Midbrain (tissue), 1 donor: ENCODE measurements around the gene CLTC.
"Not testable (repeated sequence)": the region's sequence is repeated elsewhere in the genome, so short reads cannot be mapped to it uniquely, and the experiment has no call there.

Experiments used
- DNase-seq: peaks from one replicate; lab custom pipeline; 2025; lab: John Stamatoyannopoulos, UW

The CLTC gene

GRCh38 chr17:59634632-59635541, 15.2 kb downstream of the CLTC start:
- no peak for DNase-seq

GRCh38 chr17:59637611-59638310, 18.1 kb downstream of the CLTC start:
- DNase-seq, result no peak

- no peak for DNase-seq
Measured at GRCh38 chr17:59638553-59638952, 18.9 kb downstream of the CLTC start.

GRCh38 chr17:59641799-59642484, 22.2 kb downstream of the CLTC start:
- no peak for DNase-seq

GRCh38 chr17:59642565-59642964, 22.9 kb downstream of the CLTC start:
- DNase-seq, result no peak

DNA sequence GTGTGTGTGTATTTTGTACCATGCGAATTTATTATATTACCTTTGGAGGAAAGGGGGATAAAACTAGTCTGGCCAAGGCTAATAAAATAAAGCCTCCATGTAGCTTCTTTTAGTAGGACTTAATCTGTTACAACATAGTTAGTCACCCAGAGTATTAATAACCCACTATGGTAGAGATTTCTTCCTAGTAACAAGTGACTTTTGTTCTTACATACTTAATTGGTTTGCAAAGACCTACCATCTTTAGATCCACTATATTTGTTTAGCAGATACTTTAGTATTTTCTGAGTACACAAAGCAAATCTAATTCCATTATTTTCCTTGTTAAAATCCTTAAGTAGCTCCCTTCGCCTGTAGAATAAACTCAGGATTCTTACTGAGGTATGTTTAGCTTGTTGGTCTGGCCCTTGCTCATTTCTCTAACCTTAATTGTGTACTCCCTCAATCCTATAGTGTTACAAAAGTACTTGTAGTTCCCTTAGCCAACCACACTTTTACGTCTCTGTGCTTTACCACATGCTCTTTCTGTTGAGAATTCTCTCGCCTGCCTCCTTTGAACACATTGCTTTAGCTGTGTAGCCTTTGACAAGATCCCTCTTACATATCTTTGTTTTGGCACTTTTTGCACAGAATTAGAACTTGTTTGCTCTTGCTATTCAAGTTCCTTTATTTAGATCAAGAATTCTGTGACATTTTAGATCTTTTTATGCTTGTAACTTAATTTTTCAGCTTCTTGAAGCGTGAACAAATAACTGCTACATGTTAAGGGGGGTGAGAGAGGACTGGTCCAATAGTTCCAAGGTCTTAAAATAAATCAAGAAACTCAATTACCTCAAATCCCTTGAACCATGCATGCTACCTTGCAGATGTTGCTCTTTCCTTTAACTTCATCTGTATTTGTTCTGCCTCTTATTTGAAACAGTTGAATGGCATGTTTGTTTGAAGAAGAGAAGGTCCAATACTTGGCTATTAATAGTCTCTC, 23.8 kb downstream of the CLTC start:
- no peak for DNase-seq

DNA sequence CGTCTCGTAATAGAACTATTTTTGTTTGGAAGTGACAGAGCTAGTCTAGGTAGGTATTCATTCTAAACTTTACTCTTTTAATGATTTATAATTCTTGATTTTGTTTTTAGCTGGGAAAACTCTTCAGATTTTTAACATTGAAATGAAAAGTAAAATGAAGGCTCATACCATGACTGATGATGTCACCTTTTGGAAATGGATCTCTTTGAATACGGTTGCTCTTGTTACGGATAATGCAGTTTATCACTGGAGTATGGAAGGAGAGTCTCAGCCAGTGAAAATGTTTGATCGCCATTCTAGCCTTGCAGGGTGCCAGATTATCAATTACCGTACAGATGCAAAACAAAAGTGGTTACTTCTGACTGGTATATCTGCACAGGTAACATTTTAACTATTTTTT, 27.6 kb downstream of the CLTC start:
- no peak for DNase-seq

DNA sequence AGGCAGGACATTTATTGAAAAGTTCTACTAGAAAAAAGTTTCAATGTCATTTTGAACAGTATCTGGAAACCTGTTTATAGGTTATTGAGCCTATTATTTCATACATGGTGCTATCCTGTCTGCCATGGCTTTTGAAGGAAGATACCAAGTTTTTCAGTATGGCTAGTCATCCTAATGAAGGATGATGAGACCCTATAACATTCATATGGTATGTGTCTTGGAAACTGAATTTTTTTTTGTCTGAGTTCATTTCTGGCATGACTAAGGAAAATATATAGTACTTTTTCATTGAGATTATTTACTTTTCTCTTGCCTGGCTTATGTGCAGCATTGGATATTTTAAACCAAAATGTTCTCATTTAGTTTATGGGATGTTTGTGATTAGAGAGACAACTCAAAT, 30.2 kb downstream of the CLTC start:
- DNase-seq, result no peak

DNA sequence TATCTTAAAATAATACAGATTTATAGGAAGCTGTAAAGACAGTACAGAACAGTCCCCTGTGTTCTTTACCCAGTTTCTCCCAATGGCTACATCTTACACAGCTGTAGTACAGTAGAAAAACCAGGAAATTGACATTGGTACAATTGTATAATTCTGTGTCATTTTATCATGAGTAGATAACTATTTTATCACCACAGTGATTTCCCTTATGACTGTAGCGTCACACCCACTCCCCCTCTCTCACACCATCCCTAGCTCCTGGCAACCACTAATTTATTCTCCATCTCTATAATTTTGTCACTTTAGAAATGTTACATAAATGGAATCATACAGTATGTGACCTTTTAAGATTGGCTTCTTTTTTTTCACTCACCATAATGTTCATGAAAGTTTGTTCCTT, 30.9 kb downstream of the CLTC start:
- no peak for DNase-seq

GRCh38 chr17:59651346-59651745, 31.7 kb downstream of the CLTC start:
- no peak for DNase-seq

DNA sequence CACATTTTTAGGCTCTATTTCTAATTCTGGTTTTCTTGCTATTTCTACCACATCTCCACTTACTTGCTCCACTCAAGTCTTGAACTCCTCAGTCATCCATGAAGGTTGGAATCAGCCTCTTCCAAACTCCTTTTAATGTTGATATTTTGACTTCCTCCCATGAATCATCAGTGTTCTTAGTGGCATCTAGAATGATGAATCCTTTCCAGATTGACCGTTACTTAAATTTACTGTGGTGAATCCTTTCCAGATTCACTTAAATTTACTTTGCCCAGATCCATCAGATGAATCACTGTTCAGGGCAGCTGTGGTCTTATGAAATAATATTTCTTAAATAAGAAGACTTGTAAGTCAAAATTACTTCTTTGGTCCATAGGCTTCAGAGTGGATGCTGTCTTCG, 32.4 kb downstream of the CLTC start:
- DNase-seq, result no peak

GRCh38 chr17:59656624-59657023, 36.9 kb downstream of the CLTC start:
- not testable (repeated sequence) for DNase-seq

- DNase-seq, result no peak
Measured at GRCh38 chr17:59666235-59666634, 46.5 kb downstream of the CLTC start.

- no peak for DNase-seq
Measured at GRCh38 chr17:59668816-59669215, 49.1 kb downstream of the CLTC start.

DNA sequence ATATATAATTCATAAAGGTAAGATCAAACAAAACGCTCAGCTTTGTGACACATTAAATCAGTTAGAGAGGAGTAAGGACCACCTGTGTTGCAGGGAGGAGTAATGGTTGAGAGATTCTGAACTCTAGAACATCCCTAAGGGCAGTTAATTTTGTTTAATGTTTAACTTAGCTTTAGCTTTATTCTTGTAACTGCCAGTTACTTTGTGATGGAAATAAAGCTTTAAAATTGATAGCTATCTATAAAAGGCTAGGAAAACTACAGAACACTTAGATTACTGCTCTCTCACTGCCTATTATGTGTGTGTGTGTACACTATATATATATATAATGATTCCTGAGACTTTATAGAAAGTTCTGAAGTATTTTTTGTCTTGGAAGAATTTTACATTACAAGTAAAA, 49.7 kb downstream of the CLTC start:
- DNase-seq, result no peak

GRCh38 chr17:59669944-59670343, 50.2 kb downstream of the CLTC start:
- DNase-seq, result no peak

GRCh38 chr17:59671386-59671785, 51.7 kb downstream of the CLTC start:
- no peak for DNase-seq

- DNase-seq, result no peak
Measured at GRCh38 chr17:59675231-59675630, 55.5 kb downstream of the CLTC start.

DNA sequence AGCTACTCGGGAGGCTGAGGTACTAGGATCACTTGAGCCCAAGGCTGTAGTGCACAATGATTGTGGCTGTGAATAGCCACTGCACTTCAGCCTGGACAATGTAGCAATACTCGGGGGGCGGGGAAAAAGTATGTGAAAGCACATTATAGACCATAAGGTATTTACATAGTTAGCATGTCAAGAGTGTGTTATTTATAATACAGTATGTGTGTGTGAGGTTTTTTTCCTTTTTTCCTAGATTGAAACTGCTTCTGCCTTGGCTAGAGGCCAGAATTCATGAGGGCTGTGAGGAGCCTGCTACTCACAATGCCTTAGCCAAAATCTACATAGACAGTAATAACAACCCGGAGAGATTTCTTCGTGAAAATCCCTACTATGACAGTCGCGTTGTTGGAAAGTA, 57.0 kb downstream of the CLTC start:
- DNase-seq, result no peak

DNA sequence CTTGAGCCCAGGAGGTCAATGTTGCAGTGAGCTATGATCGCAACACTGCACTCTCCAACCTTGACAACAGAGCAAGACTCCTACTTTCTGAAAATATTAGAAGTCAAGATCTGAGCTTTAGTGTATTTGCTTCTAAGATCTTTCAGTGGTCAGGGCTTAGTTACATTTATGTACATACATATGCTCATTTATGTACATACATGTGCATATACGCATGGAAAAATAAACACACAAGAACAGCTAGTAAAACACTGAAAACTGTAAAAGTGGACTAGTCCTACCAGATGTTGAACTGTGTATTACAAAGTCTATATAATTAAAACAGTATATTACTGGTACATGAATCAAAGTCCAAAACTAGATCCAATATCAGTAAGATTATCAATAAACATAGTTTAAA, 59.2 kb downstream of the CLTC start:
- no peak for DNase-seq

GRCh38 chr17:59680314-59680713, 60.6 kb downstream of the CLTC start:
- no peak for DNase-seq

DNA sequence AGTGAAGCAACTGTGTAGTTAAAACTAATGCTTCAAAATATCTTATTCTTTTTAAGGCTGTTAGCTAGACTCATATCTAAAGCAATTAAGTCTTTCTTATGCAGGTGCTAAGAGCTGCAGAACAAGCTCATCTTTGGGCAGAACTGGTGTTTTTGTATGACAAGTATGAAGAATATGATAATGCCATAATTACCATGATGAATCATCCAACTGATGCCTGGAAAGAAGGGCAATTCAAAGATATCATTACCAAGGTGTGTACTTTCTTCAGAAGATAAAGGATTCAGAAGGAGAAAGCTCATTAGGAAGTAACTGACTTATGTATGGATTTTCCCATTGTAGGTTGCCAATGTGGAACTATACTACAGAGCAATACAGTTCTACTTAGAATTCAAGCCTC, 63.6 kb downstream of the CLTC start:
- DNase-seq, result no peak
